HEK293 (cell line): ENCODE measurements around the gene DCST2.

Source experiments
- CTCF ChIA-PET: fragments of 350-600 bp; formaldehyde crosslinking; extraction: SDS; loops from one replicate; lab custom pipeline; 2021; ENCODE audit warnings: antibody characterized with exemption; lab: Yijun Ruan, JAX
- POLR2A ChIA-PET: fragments of 300-600 bp; formaldehyde crosslinking; extraction: SDS; loops from one replicate; lab custom pipeline; 2020; ENCODE audit warnings: antibody characterized with exemption, inconsistent platforms; lab: Yijun Ruan, JAX
- H3K27ac ChIP-seq: fragments of 200-500 bp; sonication (Bioruptor generic); 2 replicates; pipeline ENCODE4 v1.5.1; 2014; ENCODE audit warnings: low read depth, low read length, control low read depth, inconsistent platforms; ENCODE audit errors: extremely low read depth
- H3K36me3 ChIP-seq, 2 experiments: fragments of 200-500 bp in 1 of 2; sonication (Bioruptor generic) in 1 of 2; 1 replicate in 1 of 2; 2 replicates in 1 of 2; pipeline ENCODE4 v1.5.1; 2014 to 2017; ENCODE audit warnings: inconsistent platforms in 2 of 2, low read length in 2 of 2; ENCODE audit not compliant: control insufficient read depth in 2 of 2, insufficient read depth in 1 of 2
- H3K4me1 ChIP-seq: fragments of 200-500 bp; sonication (Bioruptor generic); 2 replicates; pipeline ENCODE4 v1.5.1; 2014; ENCODE audit warnings: mild to moderate bottlenecking, low read length, inconsistent platforms; ENCODE audit not compliant: control insufficient read depth, insufficient read depth
- H3K4me3 ChIP-seq: 2 replicates; pipeline ENCODE4 v1.5.1; 2011; ENCODE audit warnings: low read depth, mild to moderate bottlenecking, control low read depth, low read length, moderate library complexity
- H3K9me3 ChIP-seq: fragments of 200-500 bp; sonication (Bioruptor generic); 2 replicates; pipeline ENCODE4 v1.5.1; 2014; ENCODE audit warnings: low read depth, low read length, inconsistent platforms; ENCODE audit not compliant: control insufficient read depth, insufficient read depth
- EGR2 ChIP-seq: fragments of 450-650 bp; formaldehyde crosslinking; IDR thresholded peaks from 2 replicates; pipeline ENCODE4 v1.5.1; 2016; ENCODE audit warnings: low read depth, missing biosample characterization, missing genetic modification characterization
- GLIS2 ChIP-seq: fragments of 450-650 bp; formaldehyde crosslinking; IDR thresholded peaks from 2 replicates; pipeline ENCODE4 v1.5.1; 2016; ENCODE audit warnings: missing biosample characterization, missing genetic modification characterization
- IKZF3 ChIP-seq: fragments of 450-650 bp; IDR thresholded peaks from 2 replicates; pipeline ENCODE4 v1.5.0; 2018; ENCODE audit warnings: missing biosample characterization, mild to moderate bottlenecking, missing genetic modification characterization, moderate library complexity
- KLF8 ChIP-seq: fragments of 450-650 bp; formaldehyde crosslinking; IDR thresholded peaks from 2 replicates; pipeline ENCODE4 v1.5.1; 2016; ENCODE audit warnings: missing biosample characterization, missing genetic modification characterization
- KLF9 ChIP-seq: fragments of 450-650 bp; formaldehyde crosslinking; IDR thresholded peaks from 2 replicates; pipeline ENCODE4 v1.5.1; 2016; ENCODE audit warnings: missing biosample characterization, missing genetic modification characterization, low read depth
- OSR2 ChIP-seq: fragments of 450-650 bp; formaldehyde crosslinking; IDR thresholded peaks from 2 replicates; pipeline ENCODE4 v1.5.1; 2016; ENCODE audit warnings: missing biosample characterization, missing genetic modification characterization
- SCRT2 ChIP-seq: fragments of 450-650 bp; formaldehyde crosslinking; IDR thresholded peaks from 2 replicates; pipeline ENCODE4 v1.5.1; 2016; ENCODE audit warnings: missing biosample characterization, missing genetic modification characterization
- SP2 ChIP-seq: fragments of 450-650 bp; formaldehyde crosslinking; IDR thresholded peaks from 2 replicates; pipeline ENCODE4 v1.5.1; 2016; ENCODE audit warnings: missing biosample characterization, missing genetic modification characterization
- SP3 ChIP-seq: fragments of 450-650 bp; formaldehyde crosslinking; IDR thresholded peaks from 2 replicates; pipeline ENCODE4 v1.5.1; 2016; ENCODE audit warnings: missing biosample characterization, missing genetic modification characterization
- TCF7L2 ChIP-seq: IDR thresholded peaks from 2 replicates; pipeline ENCODE4 v1.6.1; 2011; ENCODE audit warnings: low read depth, mild to moderate bottlenecking, inconsistent platforms, low read length, moderate library complexity, borderline replicate concordance
- ZBTB7A ChIP-seq: fragments of 450-650 bp; formaldehyde crosslinking; IDR thresholded peaks from 2 replicates; pipeline ENCODE4 v1.5.1; 2016; ENCODE audit warnings: low read depth, missing biosample characterization, missing genetic modification characterization
- ZBTB8A ChIP-seq: fragments of 450-650 bp; formaldehyde crosslinking; IDR thresholded peaks from 2 replicates; pipeline ENCODE4 v1.5.1; 2016; ENCODE audit warnings: missing biosample characterization, missing genetic modification characterization
- ZFHX2 ChIP-seq: fragments of 450-650 bp; formaldehyde crosslinking; conservative IDR thresholded peaks from 2 replicates; pipeline ENCODE4 v1.5.1; 2016; ENCODE audit warnings: missing biosample characterization, missing genetic modification characterization
- ZFP3 ChIP-seq: fragments of 450-650 bp; formaldehyde crosslinking; IDR thresholded peaks from 2 replicates; pipeline ENCODE4 v1.5.1; 2016; ENCODE audit warnings: low read depth, missing biosample characterization, missing genetic modification characterization
- ZNF155 ChIP-seq: fragments of 450-650 bp; formaldehyde crosslinking; IDR thresholded peaks from 2 replicates; pipeline ENCODE4 v1.5.1; 2016; ENCODE audit warnings: missing biosample characterization, missing genetic modification characterization
- ZNF157 ChIP-seq: fragments of 450-650 bp; formaldehyde crosslinking; IDR thresholded peaks from 2 replicates; pipeline ENCODE4 v1.5.1; 2016; ENCODE audit warnings: missing biosample characterization, missing genetic modification characterization
- ZNF221 ChIP-seq: fragments of 450-650 bp; formaldehyde crosslinking; IDR thresholded peaks from 2 replicates; pipeline ENCODE4 v1.5.1; 2017; ENCODE audit warnings: missing biosample characterization, missing genetic modification characterization, borderline replicate concordance
- ZNF335 ChIP-seq: fragments of 450-650 bp; formaldehyde crosslinking; conservative IDR thresholded peaks from 2 replicates; pipeline ENCODE4 v1.5.1; 2016; ENCODE audit warnings: missing biosample characterization, missing genetic modification characterization
- ZNF341 ChIP-seq: fragments of 450-650 bp; formaldehyde crosslinking; IDR thresholded peaks from 2 replicates; pipeline ENCODE4; 2016; ENCODE audit warnings: low read depth, missing biosample characterization, missing genetic modification characterization
- ZNF548 ChIP-seq: fragments of 450-650 bp; formaldehyde crosslinking; IDR thresholded peaks from 2 replicates; pipeline ENCODE4 v1.5.1; 2016; ENCODE audit warnings: missing biosample characterization, missing genetic modification characterization
- ZNF626 ChIP-seq: fragments of 450-650 bp; sonication (Bioruptor Pico); formaldehyde crosslinking; IDR thresholded peaks from 2 replicates; pipeline ENCODE4 v1.5.1; 2018; ENCODE audit warnings: missing biosample characterization, missing genetic modification characterization, inconsistent platforms
- ZNF658 ChIP-seq: fragments of 450-650 bp; formaldehyde crosslinking; IDR thresholded peaks from 2 replicates; pipeline ENCODE4; 2016; ENCODE audit warnings: missing biosample characterization, missing genetic modification characterization
- ZNF660 ChIP-seq: fragments of 450-650 bp; IDR thresholded peaks from 2 replicates; pipeline ENCODE4 v1.5.1; 2018; ENCODE audit warnings: missing biosample characterization, mild to moderate bottlenecking, missing genetic modification characterization
- ZNF837 ChIP-seq: fragments of 450-650 bp; formaldehyde crosslinking; IDR thresholded peaks from 2 replicates; pipeline ENCODE4 v1.5.1; 2016; ENCODE audit warnings: missing biosample characterization, missing genetic modification characterization
- ZSCAN30 ChIP-seq: fragments of 450-650 bp; IDR thresholded peaks from 2 replicates; pipeline ENCODE4 v1.5.1; 2018; ENCODE audit warnings: missing biosample characterization, mild to moderate bottlenecking, missing genetic modification characterization, moderate library complexity
- TF ChIP-seq, protein P1 (sequence below): fragments of 450-650 bp; formaldehyde crosslinking; IDR thresholded peaks from 2 replicates; pipeline ENCODE4 v1.5.1; 2016; ENCODE audit warnings: missing biosample characterization, missing genetic modification characterization
- TF ChIP-seq, protein P2 (sequence below): sonication (generic); formaldehyde crosslinking; IDR thresholded peaks from 2 replicates; pipeline ENCODE4 v1.8.1; 2022; ENCODE audit warnings: mild to moderate bottlenecking, moderate library complexity, missing genetic modification reagents
- TF ChIP-seq, protein P3 (sequence below): fragments of 450-650 bp; formaldehyde crosslinking; optimal IDR thresholded peaks from 2 replicates; pipeline ENCODE3; 2016; ENCODE audit warnings: missing biosample characterization, mild to moderate bottlenecking, missing genetic modification characterization
- TF ChIP-seq, protein P4 (sequence below): fragments of 450-650 bp; formaldehyde crosslinking; IDR thresholded peaks from 2 replicates; pipeline ENCODE4 v1.5.1; 2017; ENCODE audit warnings: missing biosample characterization, missing genetic modification characterization

DCST2 gene

DNA sequence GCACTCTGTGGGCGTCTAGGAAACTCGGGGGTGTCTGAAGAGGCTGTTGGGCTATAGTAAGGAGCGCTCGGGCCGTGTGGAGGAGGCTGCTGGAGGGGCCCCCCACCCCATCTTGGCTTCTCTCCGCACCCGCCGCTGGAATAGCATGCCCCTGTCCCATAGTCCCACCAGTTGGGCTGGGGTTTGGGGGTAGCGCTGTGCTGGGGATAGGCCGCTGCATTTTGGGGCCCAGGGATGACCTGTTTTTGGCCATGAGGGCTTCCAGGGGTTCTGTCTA is 45.6 kb upstream of the DCST2 start:
- Histone ChIP-seq H3K4me3 (peak overlapping the region; percentile 44), H3K27ac (no peak overlapping the region; the same call in 1 of the 2 replicates), H3K9me3 (no peaks in the 10 kb centered on the region), H3K36me3 (no peaks in the 10 kb centered on the region), H3K4me1 (peaks cover 9% of the 10 kb centered on the region; the same call in 1 of the 2 replicates)
- peak; percentile 76 for TF ChIP-seq GLIS2
- no peak for TF ChIP-seq ZNF658 (tag by site-specific recombination)
- TF ChIP-seq ZNF626 (tag by site-specific recombination) = no peak
- TF ChIP-seq ZNF155 = no peak
- TF ChIP-seq, protein P1, sequence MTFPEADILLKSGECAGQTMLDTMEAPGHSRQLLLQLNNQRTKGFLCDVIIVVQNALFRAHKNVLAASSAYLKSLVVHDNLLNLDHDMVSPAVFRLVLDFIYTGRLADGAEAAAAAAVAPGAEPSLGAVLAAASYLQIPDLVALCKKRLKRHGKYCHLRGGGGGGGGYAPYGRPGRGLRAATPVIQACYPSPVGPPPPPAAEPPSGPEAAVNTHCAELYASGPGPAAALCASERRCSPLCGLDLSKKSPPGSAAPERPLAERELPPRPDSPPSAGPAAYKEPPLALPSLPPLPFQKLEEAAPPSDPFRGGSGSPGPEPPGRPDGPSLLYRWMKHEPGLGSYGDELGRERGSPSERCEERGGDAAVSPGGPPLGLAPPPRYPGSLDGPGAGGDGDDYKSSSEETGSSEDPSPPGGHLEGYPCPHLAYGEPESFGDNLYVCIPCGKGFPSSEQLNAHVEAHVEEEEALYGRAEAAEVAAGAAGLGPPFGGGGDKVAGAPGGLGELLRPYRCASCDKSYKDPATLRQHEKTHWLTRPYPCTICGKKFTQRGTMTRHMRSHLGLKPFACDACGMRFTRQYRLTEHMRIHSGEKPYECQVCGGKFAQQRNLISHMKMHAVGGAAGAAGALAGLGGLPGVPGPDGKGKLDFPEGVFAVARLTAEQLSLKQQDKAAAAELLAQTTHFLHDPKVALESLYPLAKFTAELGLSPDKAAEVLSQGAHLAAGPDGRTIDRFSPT (tag by site-specific recombination) = no peak
- no peak for TF ChIP-seq SCRT2
- TF ChIP-seq ZNF341 = peak; percentile 61
- no peak for TF ChIP-seq ZNF837 (tag by site-specific recombination)
- no peak for TF ChIP-seq IKZF3 (tag by site-specific recombination)
- CTCF ChIA-PET = interaction anchor here (0.7 to 1.7 kb wide), 7 partner anchors 10 to 600 kb away, joined by 3 to 6 read pairs (median 3); partner anchors contain the start of gene EFNA4
- POLR2A ChIA-PET = interaction anchor here (0.6 to 2.6 kb wide), 6 partner anchors 15 to 143 kb away, joined by 3 to 8 read pairs (median 6); partner anchors contain the start of genes ADAM15, EFNA4 and PMVK

DNA sequence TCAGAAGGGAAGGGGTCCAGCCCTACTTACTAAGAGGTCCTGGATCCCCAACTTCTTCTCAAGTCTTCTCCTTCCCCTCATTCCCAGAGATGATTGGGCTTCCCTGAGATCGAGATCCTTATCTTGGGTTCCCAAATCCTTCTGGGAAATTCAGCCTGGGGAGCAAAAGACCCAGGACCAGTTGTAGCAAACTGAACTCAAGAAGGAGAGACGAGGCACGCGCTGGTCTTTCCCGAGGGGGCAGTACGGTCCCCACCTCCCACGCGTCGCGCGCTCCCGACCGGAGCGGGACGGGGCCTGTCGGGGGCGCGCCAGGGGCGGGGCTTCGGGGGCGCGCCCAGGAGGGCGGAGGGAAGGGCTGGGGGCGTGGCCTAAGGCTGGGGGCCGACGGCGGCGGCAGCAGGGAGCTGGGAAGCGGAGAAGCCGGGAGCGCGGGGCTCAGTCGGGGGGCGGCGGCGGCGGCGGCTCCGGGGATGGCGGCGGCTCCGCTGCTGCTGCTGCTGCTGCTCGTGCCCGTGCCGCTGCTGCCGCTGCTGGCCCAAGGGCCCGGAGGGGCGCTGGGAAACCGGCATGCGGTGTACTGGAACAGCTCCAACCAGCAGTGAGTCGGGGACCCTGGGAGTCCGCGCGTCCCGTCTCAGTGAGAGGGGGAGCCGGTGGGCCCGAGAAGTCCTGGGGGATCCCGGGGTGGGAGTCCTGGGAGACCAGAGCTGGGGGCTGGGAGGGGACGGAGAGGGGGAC is 45.1 kb upstream of the DCST2 start, which contains the start of gene EFNA3:
Gene EFNA3, plus strand, starts transcription at position 369 of the 741 bp plus-strand sequence. Its CDS starts 105 bp downstream, at position 474.
- Histone ChIP-seq H3K9me3 (no peaks in the 10 kb centered on the region), H3K27ac (peak within 1 kb of the TSS; percentile 43; the same call in 1 of the 2 replicates), H3K4me3 (peak within 1 kb of the TSS; percentile 44), H3K36me3 (no peaks in the 10 kb centered on the region), H3K4me1 (peaks cover 9% of the 10 kb centered on the region; the same call in 1 of the 2 replicates)
- ChIA-PET CTCF (interaction anchor here (0.7 to 1.7 kb wide), 9 partner anchors 9 to 599 kb away, joined by 3 to 8 read pairs (median 4); partner anchors contain the start of gene EFNA4), POLR2A (interaction anchor here (0.6 to 2.6 kb wide), 6 partner anchors 14 to 1156 kb away, joined by 3 to 8 read pairs (median 4); partner anchors contain the start of genes ADAM15, EFNA4 and PMVK)
- TF ChIP-seq ZNF221 (tag by site-specific recombination) = no peak
- TF ChIP-seq IKZF3 (tag by site-specific recombination) = peak; percentile 89
- TF ChIP-seq ZBTB8A (tag by site-specific recombination) = 0 out of 2 replicates have a peak, but pooled peaks have one; percentile 20
- TF ChIP-seq, protein P2, sequence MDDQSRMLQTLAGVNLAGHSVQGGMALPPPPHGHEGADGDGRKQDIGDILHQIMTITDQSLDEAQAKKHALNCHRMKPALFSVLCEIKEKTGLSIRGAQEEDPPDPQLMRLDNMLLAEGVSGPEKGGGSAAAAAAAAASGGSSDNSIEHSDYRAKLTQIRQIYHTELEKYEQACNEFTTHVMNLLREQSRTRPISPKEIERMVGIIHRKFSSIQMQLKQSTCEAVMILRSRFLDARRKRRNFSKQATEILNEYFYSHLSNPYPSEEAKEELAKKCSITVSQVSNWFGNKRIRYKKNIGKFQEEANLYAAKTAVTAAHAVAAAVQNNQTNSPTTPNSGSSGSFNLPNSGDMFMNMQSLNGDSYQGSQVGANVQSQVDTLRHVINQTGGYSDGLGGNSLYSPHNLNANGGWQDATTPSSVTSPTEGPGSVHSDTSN = 0 out of 2 replicates have a peak, but pooled peaks have one; percentile 43
- peak; percentile 73; the same call in 1 of the 2 replicates for TF ChIP-seq ZNF341
- peak; percentile 82 for TF ChIP-seq ZFHX2 (tag by site-specific recombination)
- no peak for TF ChIP-seq ZNF626 (tag by site-specific recombination)
- peak; percentile 54 for TF ChIP-seq SP3 (tag by site-specific recombination)
- TF ChIP-seq ZNF660 (tag by site-specific recombination) = 0 out of 2 replicates have a peak, but pooled peaks have one; percentile 38
- no peak for TF ChIP-seq SP2 (tag by site-specific recombination)
- no peak for TF ChIP-seq ZFP3 (tag by site-specific recombination)
- no peak for TF ChIP-seq ZNF548 (tag by site-specific recombination)
- no peak for TF ChIP-seq OSR2 (tag by site-specific recombination)
- TF ChIP-seq, protein P3, sequence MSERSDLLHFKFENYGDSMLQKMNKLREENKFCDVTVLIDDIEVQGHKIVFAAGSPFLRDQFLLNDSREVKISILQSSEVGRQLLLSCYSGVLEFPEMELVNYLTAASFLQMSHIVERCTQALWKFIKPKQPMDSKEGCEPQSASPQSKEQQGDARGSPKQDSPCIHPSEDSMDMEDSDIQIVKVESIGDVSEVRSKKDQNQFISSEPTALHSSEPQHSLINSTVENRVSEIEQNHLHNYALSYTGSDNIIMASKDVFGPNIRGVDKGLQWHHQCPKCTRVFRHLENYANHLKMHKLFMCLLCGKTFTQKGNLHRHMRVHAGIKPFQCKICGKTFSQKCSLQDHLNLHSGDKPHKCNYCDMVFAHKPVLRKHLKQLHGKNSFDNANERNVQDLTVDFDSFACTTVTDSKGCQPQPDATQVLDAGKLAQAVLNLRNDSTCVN = peak; percentile 86
- TF ChIP-seq KLF8 = 0 out of 2 replicates have a peak, but pooled peaks have one; percentile 43
- TF ChIP-seq ZBTB7A (tag by site-specific recombination) = 0 out of 2 replicates have a peak, but pooled peaks have one; percentile 10
- TF ChIP-seq ZSCAN30 (tag by site-specific recombination) = 0 out of 2 replicates have a peak, but pooled peaks have one; percentile 14
- peak; percentile 49 for TF ChIP-seq EGR2 (tag by site-specific recombination)
- TF ChIP-seq TCF7L2 = no peak
- TF ChIP-seq, protein P4, sequence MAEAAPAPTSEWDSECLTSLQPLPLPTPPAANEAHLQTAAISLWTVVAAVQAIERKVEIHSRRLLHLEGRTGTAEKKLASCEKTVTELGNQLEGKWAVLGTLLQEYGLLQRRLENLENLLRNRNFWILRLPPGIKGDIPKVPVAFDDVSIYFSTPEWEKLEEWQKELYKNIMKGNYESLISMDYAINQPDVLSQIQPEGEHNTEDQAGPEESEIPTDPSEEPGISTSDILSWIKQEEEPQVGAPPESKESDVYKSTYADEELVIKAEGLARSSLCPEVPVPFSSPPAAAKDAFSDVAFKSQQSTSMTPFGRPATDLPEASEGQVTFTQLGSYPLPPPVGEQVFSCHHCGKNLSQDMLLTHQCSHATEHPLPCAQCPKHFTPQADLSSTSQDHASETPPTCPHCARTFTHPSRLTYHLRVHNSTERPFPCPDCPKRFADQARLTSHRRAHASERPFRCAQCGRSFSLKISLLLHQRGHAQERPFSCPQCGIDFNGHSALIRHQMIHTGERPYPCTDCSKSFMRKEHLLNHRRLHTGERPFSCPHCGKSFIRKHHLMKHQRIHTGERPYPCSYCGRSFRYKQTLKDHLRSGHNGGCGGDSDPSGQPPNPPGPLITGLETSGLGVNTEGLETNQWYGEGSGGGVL = peak; percentile 38
- no peak for TF ChIP-seq ZNF157
- TF ChIP-seq KLF9 (tag by site-specific recombination) = peak; percentile 65
- TF ChIP-seq ZNF335 (tag by site-specific recombination) = peak; percentile 67
